HG03432 (cell line): Measurements from ENCODE around the gene AKR1E2.

Experiments
- ATAC-seq: cut with Tn5 transposase; IDR thresholded peaks from one replicate; pipeline ENCODE4 v1.9.1; 2021; ENCODE audit warnings: mild to moderate bottlenecking, moderate library complexity; ENCODE audit not compliant: unreplicated experiment

Gene AKR1E2

GRCh38 chr10:4889959-4890358, 64.0 kb downstream of the AKR1E2 start:
- no peak for ATAC-seq

GRCh38 chr10:4892681-4893080, 66.7 kb downstream of the AKR1E2 start:
- ATAC-seq, result no peak

DNA sequence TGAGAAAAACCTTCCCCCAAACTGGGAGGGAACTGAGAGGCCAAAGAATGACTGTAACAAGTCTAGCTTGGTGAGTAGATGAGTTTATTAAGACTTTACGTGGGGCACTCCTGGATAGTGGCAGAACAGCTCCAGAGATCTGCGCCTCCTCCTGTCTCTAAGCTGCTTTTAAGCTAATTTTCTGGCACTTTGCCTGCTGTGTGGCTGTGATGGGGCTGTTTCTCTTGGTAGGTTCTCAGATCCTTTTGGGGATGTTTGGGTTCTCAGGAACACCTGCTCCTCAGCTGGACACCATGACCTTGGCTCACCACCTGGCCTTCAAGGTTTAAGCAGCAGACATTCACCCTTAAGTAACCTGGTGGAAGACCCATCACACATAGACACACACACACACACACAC, 68.3 kb downstream of the AKR1E2 start:
- no peak for ATAC-seq
